Putamen (tissue), 1 donor: Measurements from ENCODE around the gene PDE4B.

ENCODE experiments used
- DNase-seq: peaks from one replicate; pipeline ENCODE4 v3.0.0-alpha.2; 2016; ENCODE audit warnings: low spot score

Gene PDE4B

GRCh38 chr1:66182551-66183178 is 390.0 kb downstream of the PDE4B start:
- DNase-seq, result peak; percentile 61

GRCh38 chr1:66183400-66183799 is 390.7 kb downstream of the PDE4B start:
- no peak for DNase-seq

- no peak for DNase-seq
These were observed 404.4 kb downstream of the PDE4B start for GRCh38 chr1:66197120-66197519.

- DNase-seq, result peak; percentile 66
These were observed 405.1 kb downstream of the PDE4B start for GRCh38 chr1:66197785-66198184.

- DNase-seq, result no peak
These were observed 414.0 kb downstream of the PDE4B start for GRCh38 chr1:66206563-66207144.

GRCh38 chr1:66207484-66207883 is 414.8 kb downstream of the PDE4B start:
- no peak for DNase-seq

GRCh38 chr1:66208632-66209031 is 415.9 kb downstream of the PDE4B start:
- DNase-seq, result no peak

- no peak for DNase-seq
These were observed 418.0 kb downstream of the PDE4B start for GRCh38 chr1:66210635-66211244.

GRCh38 chr1:66211521-66211920 is 418.8 kb downstream of the PDE4B start:
- no peak for DNase-seq

- no peak for DNase-seq
These were observed 420.8 kb downstream of the PDE4B start for GRCh38 chr1:66213491-66213890.

- DNase-seq, result no peak
These were observed 422.2 kb downstream of the PDE4B start for GRCh38 chr1:66214901-66215300.

GRCh38 chr1:66217021-66217420 is 424.3 kb downstream of the PDE4B start:
- no peak for DNase-seq

GRCh38 chr1:66217561-66217960 is 424.9 kb downstream of the PDE4B start:
- no peak for DNase-seq

GRCh38 chr1:66220477-66220876 is 427.8 kb downstream of the PDE4B start:
- no peak for DNase-seq

GRCh38 chr1:66223681-66224080 is 431.0 kb downstream of the PDE4B start:
- no peak for DNase-seq

GRCh38 chr1:66226985-66227384 is 434.3 kb downstream of the PDE4B start:
- DNase-seq, result no peak

- no peak for DNase-seq
These were observed 435.3 kb downstream of the PDE4B start for GRCh38 chr1:66227966-66228365.

- DNase-seq, result no peak
These were observed 438.5 kb downstream of the PDE4B start for GRCh38 chr1:66231217-66231616.

- DNase-seq, result no peak
These were observed 439.2 kb downstream of the PDE4B start for GRCh38 chr1:66231681-66232463.

GRCh38 chr1:66237042-66237441 is 444.3 kb downstream of the PDE4B start:
- no peak for DNase-seq

- DNase-seq, result no peak
These were observed 445.2 kb downstream of the PDE4B start for GRCh38 chr1:66237722-66238479.

GRCh38 chr1:66239834-66240233 is 447.1 kb downstream of the PDE4B start:
- DNase-seq, result no peak
